Pulmonary artery endothelial cell (primary cell): ENCODE results near the gene PEX5. TPM values are rescaled to one million over a fixed set of nuclear protein-coding genes. Genes with fewer than 3 reads are reported as not detected.
A peak's percentile ranks its signal among the peaks of the same experiment; 100 is the strongest.
"Not testable (repeated sequence)": the region's sequence is repeated elsewhere in the genome, so short reads cannot be mapped to it uniquely, and the experiment has no call there.

Experiments used
- DNase-seq: peaks from one replicate; pipeline ENCODE4 v3.0.0-alpha.2; 2011; ENCODE audit warnings: low read depth, low spot score
- total RNA-seq: library from RNA; depleted of rRNA; stranded (reverse); fragments of >200 nt; gene quantifications from 2 replicates; pipeline ENCODE4 v1.2.3, GENCODE V29; 2014

Gene PEX5
- total RNA-seq, 1 donor from 2014 or later = 28.5 TPM

DNA sequence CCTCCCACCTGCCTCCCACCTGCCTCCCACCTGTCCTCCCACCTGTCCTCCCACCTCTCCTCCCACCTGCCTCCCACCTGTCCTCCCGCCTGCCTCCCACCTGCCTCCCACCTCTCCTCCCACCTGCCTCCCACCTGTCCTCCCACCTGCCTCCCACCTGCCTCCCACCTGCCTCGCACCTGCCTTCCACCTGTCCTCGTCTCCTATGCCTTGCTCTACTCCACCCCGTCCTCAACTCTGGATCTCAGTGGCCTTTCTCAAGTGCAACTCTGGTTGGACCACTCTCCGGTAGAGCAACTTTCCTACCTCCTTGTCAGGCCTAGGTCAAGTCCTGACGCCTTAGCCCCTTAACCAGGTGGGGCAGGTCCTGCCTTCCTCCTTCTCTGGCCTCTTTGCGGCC, 29.3 kb upstream of the PEX5 start:
- no peak for DNase-seq

DNA sequence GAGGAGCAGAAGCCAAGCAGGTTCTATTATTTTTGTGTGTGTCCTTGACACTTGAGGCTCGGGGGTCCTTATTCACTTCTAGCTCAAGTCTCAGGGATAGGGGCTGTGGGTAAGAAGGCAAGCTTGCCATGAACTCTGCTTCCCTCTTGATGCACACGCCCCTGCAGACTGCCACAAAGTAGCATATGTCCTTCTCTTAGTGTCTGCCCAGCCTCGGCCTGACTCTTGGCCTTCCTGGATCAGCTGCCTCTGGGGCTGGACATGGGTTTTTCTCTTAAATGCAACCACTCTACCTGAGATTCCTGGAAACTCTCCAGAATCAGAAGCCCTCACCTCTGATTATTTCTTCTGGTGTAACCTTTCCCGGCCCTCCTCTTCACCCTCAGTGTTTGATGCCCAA, 28.2 kb upstream of the PEX5 start:
- no peak for DNase-seq

DNA sequence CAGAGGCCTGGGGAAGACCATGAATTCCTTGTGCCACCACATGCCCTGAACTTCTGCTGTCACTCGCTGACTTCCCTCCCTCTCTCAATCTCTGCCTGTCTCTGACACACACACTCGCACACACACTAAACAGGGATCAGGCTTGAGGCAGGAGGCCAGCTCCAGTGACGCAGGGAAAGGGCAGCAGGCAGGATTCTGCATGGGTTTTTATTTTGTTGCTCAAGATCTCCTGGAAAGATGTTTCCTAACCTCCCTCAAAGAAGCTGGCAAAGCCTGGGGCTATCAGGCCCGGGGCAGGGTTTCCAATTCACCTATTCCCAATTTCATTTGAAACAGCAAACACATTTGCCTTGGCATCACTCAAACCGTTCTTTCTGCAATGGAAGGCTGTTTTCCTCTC, 27.7 kb upstream of the PEX5 start:
- DNase-seq = no peak

DNA sequence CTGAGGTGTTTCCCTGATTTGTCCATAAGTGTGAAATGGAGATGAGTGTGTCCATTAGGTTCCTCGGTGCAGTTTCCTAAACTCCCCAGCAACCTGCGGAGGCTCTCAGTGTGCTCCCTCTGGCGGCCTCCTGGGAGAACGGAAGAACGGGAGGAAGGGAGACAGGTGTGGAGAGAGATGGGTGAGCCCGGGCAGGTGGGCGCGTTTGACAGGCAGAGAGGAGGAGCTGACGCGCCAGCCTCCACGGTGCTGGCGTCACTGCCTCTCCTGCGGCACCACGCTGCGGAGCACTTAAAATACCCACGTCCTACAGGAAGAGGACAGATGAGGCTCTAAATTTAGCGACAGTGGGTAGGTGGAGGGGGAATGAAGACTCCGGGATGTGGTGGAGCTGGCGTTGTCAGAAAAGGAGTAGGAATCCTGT, 26.8 kb upstream of the PEX5 start:
- no peak for DNase-seq

DNA sequence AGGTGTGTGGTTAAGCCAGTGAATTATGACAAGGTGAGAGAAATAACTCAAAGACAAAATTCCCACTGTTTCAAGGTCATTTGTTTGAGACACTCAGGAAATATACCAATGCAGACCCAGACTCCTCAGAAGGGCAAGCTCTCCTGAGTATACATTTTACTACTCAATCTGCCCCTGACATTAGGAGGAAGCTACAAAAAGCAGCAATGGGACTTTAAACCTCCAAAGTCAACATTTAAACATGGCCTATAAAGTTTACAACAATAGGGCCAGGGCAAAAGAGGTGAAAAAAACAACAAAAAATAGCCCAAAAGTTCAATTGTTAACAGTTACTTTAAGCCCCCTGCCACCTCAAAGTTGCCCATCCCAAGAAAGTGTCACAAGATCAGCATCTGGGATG, 19.5 kb upstream of the PEX5 start:
- DNase-seq = no peak

DNA sequence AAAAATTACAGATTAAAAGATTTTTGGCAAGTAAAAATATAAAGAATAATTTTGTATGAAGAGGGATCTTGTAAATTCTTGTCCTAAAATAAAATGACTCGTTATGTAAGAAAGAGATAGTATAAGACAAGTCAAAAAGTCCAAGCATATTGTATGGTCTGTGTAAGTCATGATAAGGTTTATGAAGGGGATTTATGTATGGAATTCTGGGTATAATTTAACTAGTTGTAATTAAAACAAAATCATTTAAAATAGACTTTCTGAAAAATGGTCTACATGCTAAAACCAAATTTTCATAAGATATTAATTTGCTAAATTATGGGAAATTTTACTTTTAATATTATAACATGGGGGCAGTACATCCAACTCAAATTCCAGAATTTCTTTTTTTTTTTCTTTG, 17.6 kb upstream of the PEX5 start:
- DNase-seq = no peak

DNA sequence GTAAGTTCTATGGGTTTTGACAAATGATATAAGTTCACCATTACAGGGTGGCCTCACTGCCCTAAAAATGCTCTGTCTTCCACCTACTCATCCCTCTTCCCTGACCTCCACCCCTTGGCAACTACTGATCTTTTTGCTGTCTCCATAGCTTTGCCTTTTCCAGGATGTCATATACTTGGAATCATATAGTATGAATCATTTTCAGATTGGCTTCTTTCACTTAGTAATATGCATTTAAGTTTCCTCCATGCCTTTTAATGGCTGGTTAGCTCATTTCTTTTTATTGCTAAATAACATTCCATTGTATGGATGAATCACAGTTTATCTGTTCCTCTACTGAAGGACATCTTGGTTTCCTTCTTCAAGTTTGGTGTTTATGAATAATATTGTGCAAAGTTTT, 14.0 kb upstream of the PEX5 start:
- no peak for DNase-seq

DNA sequence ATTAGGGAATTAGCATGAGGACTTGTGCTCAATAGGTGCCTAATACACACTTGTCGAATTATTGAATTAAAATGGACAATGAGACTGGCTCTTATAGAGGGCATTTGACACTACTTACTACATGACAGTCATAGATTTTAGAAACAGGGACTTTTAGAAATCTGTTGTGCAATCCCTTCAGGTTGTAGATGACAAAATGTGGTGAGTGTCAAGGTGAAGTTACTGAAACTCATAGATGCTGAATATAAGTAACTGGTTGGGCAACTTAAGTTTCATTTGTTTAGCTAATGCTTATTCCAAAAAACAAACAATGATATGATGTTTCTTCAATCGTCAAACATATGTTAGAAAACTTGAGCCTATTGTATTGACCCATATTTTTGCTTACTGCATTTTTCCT, 12.9 kb upstream of the PEX5 start:
- DNase-seq = no peak

DNA sequence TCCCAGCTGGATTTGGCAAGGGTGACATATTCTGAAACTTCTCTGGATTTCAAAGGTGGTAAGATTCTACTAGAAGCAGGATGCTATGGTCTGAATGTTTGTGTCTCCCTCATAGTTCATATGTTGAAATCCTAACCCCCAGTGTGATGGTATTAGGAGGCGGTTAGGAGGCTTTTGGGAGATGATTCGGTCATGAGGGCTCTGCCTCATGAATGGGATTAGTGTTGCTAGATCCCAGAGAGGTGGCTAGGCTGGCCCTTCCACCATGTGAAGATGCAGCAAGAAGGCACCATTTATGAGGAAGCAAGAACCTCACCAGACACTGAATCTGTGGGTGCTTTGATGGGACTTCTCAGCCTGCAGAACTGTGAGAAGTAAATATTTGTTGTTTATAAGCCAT, 11.0 kb upstream of the PEX5 start:
- no peak for DNase-seq

DNA sequence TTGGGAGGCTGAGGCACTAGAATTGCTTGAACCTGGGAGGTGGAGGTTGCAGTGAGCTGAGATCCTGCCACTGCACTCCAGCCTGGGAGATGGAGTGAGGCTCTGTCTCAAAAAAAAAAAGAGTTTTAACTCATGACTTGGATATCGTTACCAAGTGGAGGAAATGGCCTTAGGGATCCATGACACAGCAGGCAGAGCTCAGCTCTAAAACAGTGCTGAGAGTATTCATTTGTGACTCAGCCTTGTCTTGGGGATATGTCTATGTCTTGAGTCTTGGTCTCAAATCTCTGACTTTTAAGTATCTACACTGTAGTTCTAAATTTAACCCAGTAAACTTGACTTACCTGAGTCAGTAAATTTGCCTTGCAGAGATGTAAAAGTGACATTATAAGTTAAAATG, 8.8 kb upstream of the PEX5 start:
- DNase-seq = no peak

DNA sequence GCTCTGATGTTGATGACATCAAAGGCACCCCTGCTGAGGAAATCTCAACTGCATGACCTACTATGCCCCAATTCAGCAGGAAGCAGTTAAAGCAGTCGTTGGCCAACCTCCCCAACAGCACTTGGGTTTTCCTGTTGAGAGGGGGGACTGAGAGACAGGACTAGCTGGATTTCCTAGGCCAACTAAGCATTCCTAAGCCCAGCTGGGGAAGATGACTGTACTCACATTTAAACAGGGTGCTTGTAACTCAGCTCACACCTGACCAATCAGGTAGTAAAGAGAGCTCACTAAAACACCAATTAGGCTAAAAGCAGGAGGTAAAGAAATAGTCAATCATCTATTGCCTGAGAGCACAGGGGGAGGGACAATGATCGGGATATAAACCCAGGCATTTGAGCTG, 3.4 kb upstream of the PEX5 start:
- not testable (repeated sequence) for DNase-seq

DNA sequence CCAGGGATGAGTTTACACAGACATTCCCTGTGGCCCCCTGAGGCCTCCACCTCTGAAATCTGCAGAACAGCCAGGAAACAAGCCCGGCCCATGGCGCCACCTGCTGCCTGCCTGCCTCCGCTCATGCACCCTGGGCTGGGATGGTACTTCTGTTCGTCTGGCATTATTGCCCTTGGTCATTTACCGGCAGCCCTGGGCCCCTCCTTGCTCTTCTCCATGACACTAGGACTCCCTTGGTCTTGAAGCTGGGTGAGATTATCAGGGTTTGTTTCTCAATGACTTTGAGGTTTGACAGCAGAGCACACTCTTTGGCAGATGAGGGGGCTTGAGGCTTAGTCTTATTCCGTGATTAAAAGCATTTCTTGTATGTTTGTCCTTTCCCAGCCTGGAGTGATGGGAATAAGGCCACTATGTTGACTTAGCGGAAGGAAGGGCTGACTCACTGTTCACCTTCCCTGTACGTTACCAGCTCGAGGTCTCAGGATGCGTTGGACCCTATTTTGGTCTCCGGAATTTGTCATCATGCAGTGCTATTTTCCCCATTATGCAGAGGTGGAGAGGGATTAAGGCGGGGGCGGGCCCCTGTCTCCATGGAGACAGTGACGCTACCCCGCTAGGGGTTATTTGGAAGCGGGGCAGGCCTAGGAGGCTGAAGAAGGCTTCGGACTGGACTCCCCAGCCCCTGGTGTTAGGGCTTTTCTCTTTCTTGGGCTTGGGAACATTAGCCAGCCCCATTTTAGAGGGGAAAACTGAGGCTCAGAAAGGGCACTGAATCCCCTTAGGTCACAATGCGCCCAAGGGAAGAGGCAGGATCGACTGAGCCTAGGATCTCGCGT, 706 bp upstream of the PEX5 start:
- DNase-seq = peak; percentile 85

DNA sequence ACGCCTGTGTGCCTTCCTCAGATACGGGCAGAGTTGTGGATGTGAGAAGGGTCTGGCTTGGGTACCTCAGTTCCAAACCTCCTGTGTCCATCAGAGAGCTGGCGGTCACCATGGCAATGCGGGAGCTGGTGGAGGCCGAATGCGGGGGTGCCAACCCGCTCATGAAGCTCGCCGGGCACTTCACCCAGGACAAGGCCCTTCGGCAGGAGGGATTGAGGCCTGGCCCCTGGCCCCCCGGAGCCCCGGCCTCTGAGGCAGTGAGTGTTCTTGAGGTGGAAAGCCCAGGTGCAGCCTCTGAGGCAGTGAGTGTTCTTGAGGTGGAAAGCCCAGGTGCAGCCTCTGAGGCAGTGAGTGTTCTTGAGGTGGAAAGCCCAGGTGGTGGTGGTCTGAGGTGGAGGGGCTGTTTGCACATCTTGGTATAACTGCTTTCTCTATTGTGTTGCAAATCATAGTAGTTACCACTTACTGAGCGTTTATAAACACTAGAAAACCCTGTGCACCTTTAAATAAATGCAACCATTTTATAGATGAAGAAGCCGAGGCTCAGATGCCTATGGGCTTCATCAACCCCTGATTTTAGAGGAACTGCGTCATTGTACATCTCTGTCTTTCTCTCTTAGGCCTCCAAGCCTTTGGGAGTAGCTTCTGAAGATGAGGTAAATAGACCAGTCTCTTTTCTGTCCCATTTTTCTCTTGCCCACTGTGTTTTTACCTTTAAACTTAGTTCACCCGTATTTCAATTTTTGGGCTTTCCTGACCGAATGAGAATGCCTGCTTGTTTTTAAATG, 976 bp downstream of the PEX5 start:
- no peak for DNase-seq

DNA sequence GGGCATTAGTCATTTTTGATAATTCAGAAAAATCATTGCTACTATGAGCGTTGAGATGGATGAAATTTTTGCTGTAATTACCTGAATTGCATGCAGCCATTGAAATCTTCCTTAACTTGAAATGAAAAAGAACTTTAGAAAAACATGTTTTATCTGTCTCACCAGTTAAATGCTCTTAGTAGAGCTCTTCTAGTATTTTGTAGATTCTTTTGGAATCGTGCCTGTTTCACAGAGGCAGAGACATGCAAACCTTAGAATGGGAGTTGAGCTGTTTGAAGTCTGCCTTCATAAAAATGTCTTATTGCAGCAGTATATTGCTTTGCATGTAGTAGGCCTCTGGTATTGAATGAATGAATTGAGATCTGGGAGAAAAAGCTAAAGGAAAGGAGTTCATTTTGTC, 4.2 kb downstream of the PEX5 start:
- DNase-seq = no peak

DNA sequence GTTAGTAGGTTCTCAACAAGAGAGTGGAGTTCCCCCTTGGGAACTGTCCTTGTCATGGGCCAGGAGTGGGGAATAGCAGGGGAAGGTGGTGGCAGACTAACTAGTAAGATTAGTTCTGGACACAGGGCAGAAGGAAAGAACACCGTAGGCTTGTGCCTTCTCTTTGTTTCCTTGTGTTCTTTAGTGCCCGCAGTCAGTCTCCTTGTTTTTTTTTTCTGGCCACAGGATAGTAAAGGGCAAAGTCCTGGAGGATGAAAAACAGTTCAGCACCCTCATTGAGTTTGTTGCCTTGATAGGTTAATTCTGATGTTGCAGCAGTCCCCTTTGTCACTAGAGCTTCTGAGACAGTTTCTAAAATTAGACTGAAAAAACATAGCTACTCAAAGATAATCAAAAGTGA, 8.4 kb downstream of the PEX5 start:
- no peak for DNase-seq

DNA sequence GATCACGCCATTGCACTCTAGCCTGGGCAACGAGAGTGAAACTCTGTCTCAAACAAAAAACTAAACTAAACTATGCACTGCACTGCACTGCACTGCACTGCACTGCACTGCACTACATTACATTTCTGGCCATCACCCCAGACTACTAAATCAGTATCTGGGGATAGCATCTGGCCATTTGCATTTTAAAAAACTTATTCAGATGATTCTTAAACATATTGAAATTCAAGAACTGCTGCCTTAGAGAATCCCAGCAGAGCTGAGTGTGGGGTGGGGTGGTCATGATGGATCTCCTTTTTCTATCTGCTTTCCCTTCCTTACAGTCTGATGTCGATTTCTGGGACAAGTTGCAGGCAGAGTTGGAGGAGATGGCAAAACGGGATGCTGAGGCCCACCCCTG, 13.6 kb downstream of the PEX5 start:
- no peak for DNase-seq

DNA sequence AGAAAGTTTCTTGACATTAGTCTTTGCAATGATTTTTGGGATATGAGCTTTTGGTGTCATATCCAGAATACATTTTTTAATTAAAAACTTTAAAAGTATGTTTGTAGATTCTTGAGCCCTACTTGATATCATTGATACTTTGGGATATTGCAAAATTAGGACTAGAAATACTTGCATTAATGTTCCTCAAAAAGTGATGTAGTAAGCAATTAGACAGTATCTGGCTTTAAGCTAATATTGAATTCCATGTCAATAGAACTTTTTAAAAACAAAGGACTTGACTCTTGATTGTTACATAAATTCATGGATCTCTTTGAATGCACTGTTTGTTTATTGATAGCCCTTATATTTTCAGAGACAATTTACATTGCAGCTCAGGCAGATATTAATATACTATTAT, 15.6 kb downstream of the PEX5 start:
- no peak for DNase-seq

DNA sequence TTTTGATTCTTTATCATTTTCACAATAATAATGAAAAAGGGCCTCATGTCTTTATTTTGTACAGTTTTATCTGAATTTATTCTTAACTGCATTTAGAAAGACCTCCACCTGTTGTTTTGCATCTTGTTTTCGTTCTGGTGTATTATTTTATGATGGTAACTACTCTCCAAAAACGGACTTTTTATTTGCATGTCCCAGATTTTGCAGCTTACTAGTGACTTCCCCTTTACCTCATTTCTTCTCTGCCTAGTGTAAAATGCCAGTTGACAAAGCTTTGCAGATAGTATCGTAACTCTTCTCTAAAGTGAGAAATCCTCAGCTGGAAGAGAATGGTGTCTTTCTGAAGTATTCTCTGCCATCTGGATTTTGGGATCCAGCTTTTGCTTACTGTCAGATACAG, 17.2 kb downstream of the PEX5 start:
- DNase-seq = no peak

DNA sequence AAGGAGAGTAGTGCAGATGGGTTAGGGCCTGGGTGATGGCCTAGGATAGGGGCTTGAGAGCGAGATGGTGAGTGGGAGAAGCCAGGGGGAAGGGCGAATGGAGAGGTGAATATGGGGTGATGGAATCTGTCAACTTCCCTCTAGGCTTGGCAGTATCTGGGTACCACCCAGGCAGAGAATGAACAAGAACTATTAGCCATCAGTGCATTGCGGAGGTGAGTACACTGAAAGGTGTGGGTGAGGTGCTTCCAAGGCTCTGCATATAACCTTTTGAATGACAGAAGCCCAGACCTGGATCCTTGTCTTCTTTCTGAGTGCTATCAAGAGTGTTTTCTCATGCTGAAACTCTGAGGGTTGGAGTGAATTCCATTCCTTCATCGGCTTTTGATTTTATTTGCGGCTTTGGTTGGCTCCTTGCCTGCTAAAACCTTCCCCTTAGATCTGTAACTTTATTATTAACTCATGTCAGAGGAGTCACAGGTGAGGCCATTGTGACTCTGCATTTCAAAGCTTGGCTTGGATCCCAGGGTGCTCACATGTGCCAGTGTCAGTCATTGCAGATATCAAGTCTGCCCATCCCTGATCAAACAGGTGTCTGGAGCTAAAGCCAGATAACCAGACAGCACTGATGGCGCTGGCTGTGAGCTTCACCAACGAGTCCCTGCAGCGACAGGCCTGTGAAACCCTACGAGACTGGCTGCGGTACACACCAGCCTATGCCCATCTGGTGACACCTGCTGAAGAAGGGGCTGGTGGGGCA, 18.6 kb downstream of the PEX5 start:
- no peak for DNase-seq

DNA sequence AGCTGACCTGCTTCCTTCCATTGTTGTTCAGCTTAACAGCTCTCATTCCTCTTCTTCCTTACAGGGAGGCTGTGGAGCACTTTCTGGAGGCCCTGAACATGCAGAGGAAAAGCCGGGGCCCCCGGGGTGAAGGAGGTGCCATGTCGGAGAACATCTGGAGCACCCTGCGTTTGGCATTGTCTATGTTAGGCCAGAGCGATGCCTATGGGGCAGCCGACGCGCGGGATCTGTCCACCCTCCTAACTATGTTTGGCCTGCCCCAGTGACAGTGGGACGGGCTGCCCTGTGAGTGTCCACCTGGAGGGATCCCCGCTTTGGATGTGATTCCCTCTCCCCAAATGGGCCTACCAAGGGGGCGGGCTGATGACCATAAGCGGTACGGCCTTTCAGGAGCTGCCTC, 20.5 kb downstream of the PEX5 start:
- no peak for DNase-seq

DNA sequence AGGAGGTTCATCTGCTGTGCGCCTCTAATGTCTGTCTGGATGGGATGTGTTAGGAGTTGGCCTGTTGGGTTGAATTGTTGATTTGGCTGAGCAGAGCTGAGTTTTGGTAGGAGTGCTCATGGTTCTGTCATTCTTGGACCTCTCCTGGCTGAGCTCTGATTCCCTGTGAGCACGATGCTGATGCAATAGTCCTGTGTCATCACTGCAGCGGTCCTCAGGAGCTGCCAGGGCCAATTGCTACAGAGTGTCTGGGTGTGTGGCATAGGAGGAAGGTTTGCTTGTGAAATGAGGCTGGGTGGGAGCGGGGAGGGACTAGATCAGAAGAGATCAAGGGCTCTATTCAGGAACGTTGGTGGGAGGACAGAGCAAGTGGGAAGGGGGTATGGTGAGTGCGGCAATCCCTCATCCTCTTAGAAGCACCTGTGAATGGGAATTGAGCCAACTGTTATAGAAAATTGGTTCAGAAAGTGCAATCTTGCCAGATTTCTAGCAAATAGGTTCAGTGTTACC, 21.2 kb downstream of the PEX5 start:
- no peak for DNase-seq

DNA sequence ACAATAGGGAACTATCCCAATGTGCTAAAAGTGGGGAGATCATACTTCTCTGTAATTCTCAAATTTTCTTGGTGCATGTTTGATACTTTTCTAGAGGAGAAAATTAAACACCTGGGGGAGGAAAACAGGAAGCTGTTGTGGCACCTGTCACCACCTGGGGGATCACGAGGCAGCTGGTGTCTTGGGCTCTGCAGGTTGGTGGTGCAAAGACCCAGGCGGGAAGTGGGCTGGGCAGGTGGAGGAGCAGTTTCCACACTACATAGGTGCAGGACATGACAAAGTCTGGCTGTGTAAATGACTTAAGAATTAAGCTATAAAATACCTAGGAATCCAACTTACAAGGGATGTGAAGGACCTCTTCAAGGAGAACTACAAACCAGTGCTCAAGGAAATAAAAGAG, 23.2 kb downstream of the PEX5 start:
- DNase-seq = no peak
